ENCODE results near the gene RAD9A.

The RAD9A gene

DNA sequence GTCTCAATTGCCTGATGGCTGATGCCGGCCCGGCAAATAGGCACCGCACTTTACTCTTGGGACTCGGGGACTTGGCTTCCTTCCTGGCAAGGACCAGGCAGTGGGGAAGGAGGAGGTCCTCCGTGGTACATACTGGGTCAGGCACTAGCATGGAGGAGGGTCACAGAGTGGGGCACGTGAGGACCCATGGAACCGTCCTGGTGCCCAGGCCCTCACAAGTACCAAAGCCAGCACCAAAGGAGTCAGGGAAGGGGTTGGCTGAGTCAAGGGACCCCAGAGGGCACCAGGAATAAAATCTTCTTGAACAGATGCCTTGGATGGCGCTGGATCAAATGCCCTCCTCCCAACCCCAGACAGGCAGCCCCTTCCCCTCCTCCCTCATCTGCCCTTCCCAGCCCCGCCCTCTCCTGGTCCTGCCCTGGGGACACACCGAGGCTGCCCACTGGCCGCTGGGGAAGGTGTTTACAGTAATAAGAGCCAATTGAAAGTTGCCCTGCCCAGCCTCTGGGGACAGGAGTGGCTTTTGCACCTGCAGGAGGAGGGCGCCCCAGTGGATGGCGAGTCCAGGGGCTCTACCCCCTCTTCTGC lies 18.1 kb downstream of the RAD9A start:
- DNase-seq (ENCODE audit: low read depth, low spot score) = no peak
- no peak overlapping the region for H3K4me3 ChIP-seq (ENCODE audit: low read depth, low read length)
- no peak for TF ChIP-seq CTCF (IDR thresholded peaks at IDR 0.05; ENCODE audit: low read depth, low read length)
- in situ Hi-C loops (cut with HindIII; ENCODE audit: low sequenced_read_pairs) = no loop called here

DNA sequence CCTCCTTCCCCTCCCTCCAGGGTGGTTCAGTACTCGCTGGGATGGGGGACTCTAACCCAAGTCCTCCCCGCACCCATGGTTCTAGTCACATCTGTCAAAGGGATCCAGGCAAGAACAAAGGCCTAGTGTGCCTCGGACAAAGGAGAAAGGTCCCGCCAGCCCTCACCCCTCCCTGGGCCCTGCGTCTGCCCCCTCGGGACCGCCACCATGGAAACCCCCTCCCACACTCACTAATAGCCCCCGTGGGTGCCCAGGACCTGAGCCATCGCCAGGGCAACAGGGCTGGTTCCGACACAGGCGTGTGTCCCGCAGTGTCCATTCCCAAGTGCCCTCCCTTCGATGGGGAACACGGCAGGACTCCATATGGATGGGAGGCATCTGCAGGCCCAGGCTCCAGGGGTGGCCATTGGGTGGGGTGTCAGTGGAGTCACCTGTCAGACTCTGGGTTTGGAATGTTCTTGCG lies 18.6 kb downstream of the RAD9A start:
- H3K4me3 ChIP-seq (ENCODE audit: low read depth, low read length) = no peak overlapping the region
- DNase-seq (ENCODE audit: low read depth, low spot score) = no peak
- in situ Hi-C loops (cut with HindIII; ENCODE audit: low sequenced_read_pairs) = no loop called here
- no peak for TF ChIP-seq CTCF (IDR thresholded peaks at IDR 0.05; ENCODE audit: low read depth, low read length)

DNA sequence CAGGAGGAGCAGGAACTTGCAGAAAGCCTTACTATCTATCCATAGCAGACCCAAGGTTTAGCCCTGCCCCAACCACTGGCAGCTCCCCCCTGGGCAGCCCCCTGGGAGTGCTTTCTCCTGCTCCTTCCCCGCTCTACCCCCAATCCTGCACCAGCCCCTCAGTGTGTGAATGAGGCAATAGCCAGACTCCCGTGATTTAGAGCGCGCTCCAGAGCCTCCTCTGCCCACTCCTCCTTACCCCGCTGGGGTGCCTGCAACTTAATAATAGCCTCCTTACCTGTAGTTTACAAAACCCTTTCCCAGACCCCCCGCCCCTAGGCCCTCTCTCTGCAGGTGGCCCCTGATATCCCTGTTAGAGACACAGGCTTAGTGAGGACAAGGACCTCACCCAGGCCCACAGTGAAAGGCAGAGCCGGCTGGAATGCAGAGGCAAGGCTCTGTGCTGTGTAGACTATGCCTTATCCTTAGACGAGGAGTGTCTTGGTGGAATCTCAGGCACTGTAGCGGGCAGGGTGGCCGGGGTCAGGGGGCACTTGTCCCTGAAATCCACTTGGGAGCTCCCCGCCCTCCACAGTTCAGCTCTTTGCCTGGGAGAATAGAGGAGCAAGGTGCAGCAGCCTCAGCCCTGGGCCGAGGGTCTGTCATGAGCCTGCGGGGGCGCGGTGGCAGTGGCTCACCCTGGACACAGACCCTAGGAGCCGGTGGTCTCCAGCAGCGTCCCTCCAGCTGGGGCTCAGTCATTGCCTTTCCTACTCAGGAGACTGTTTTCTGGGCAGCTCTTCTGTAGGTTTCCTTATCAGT lies 19.4 kb downstream of the RAD9A start:
- no peak for TF ChIP-seq CTCF (IDR thresholded peaks at IDR 0.05; ENCODE audit: low read depth, low read length)
- DNase-seq (ENCODE audit: low read depth, low spot score) = no peak
- in situ Hi-C loops (cut with HindIII; ENCODE audit: low sequenced_read_pairs) = no loop called here
- H3K4me3 ChIP-seq (ENCODE audit: low read depth, low read length) = no peak overlapping the region

DNA sequence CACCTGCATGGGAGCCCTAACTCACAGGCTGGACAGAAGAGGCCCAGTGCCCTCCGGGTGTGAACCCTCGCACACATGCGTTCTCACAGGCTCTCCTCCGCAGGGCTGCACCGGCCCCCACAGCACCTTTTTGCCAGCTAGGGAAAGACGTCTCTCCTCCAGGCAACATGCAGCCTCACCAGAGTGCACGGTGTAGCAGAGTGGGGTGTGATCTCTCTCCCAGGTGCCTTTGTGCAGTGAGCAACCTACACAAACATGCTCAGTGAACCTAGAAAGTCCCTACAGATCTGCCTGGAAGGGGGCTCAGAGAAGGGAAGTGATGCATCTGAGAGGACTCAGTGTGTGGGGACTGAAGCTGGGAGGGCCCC lies 20.0 kb downstream of the RAD9A start:
- no peak for DNase-seq (ENCODE audit: low read depth, low spot score)
- TF ChIP-seq CTCF (IDR thresholded peaks at IDR 0.05; ENCODE audit: low read depth, low read length) = no peak
- H3K4me3 ChIP-seq (ENCODE audit: low read depth, low read length) = no peak overlapping the region
- in situ Hi-C loops (cut with HindIII; ENCODE audit: low sequenced_read_pairs) = no loop called here

- in situ Hi-C loops (cut with HindIII; ENCODE audit: low sequenced_read_pairs) = no loop called here
- no peak overlapping the region for H3K4me3 ChIP-seq (ENCODE audit: low read depth, low read length)
- no peak for TF ChIP-seq CTCF (IDR thresholded peaks at IDR 0.05; ENCODE audit: low read depth, low read length)
- no peak for DNase-seq (ENCODE audit: low read depth, low spot score)
Observed at GRCh38 chr11:67412495-67413179, 20.9 kb downstream of the RAD9A start.

DNA sequence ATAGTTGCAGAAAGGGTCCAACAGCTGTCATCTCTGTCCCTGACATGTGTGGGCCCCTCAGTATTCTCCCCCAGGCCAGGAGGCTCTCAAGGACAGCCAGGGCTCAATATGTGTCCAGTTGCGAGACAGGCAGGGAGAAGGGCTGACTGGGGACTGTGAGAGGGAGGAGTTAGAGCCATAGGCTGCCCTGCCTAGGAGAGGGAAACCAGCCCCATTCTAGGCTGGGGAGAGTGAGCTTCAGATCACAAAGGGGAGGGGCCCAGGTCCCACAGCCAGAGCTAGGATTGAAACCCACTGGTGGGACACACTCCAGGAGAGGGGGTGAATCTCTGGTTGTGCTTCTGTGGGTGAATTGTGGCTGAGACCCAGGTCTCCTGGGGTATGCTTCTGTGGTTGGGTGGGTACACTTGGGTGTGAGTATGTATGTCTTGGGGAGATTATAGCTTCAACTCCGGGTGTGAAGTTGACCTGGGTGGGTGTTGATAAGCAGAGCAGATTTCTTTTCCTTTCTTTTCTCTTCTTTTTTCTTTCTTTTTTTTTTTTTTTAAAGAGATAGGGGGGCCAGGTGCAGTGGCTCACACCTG lies 21.6 kb downstream of the RAD9A start:
- in situ Hi-C loops (cut with HindIII; ENCODE audit: low sequenced_read_pairs) = no loop called here
- no peak for TF ChIP-seq CTCF (IDR thresholded peaks at IDR 0.05; ENCODE audit: low read depth, low read length)
- H3K4me3 ChIP-seq (ENCODE audit: low read depth, low read length) = no peak overlapping the region
- no peak for DNase-seq (ENCODE audit: low read depth, low spot score)

Measured in astrocyte of the spinal cord (primary cell).